22Rv1 (cell line): ENCODE measurements around the gene BEST4.
"Not testable (repeated sequence)": the region's sequence is repeated elsewhere in the genome, so short reads cannot be mapped to it uniquely, and the experiment has no call there.

Source experiments
- H3K27ac ChIP-seq: fragments of 450-650 bp; 2 replicates; pipeline ENCODE4 v1.5.1; 2017
- CTCF ChIP-seq: fragments of 450-650 bp; IDR thresholded peaks from 2 replicates; pipeline ENCODE4 v1.5.1; 2017; ENCODE audit warnings: mild to moderate bottlenecking
- ZFX ChIP-seq: fragments of 450-650 bp; IDR thresholded peaks from 2 replicates; pipeline ENCODE4 v1.6.1; 2017; ENCODE audit warnings: antibody characterized with exemption, borderline replicate concordance

Gene BEST4

DNA sequence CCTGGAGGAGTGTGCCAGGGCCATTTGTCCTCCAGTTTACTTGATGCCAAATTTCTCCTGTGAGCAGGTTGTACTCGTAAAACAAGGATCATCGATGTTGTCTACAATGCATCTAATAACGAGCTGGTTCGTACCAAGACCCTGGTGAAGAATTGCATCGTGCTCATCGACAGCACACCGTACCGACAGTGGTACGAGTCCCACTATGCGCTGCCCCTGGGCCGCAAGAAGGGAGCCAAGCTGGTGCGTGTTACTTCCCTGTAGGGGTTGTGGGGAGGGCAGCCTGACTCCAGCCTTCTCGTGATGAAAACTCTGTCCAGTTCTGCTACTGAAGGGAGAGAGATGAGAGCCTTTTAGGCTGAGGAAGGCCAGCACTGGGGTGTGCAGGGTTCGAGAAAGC, 10.4 kb downstream of the BEST4 start:
- no peak for TF ChIP-seq CTCF
- TF ChIP-seq ZFX = no peak
- peak overlapping the region; percentile 92 for H3K27ac ChIP-seq

DNA sequence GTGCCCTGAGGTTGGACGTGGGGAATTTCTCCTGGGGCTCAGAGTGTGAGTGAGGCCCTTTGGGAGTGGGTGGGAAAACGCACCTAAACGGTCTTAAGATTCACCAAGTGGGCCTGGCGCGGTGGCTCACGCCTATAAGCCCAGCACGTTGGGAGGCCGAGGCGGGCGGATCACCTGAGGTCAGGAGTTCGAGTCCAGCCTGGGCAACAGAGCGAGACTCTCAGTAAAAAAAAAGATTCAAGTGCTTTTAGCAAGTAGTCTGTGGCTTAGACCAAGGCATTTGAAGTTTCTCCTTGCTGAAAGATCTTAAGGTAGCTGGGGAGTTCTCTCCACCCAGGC, 11.3 kb downstream of the BEST4 start:
- peak overlapping the region; percentile 92 for H3K27ac ChIP-seq
- TF ChIP-seq ZFX = no peak
- TF ChIP-seq CTCF = no peak

- TF ChIP-seq ZFX (no peak), CTCF (no peak)
- H3K27ac ChIP-seq = peak overlapping the region; percentile 92
These were observed 11.8 kb downstream of the BEST4 start for GRCh38 chr1:44775930-44776729.

DNA sequence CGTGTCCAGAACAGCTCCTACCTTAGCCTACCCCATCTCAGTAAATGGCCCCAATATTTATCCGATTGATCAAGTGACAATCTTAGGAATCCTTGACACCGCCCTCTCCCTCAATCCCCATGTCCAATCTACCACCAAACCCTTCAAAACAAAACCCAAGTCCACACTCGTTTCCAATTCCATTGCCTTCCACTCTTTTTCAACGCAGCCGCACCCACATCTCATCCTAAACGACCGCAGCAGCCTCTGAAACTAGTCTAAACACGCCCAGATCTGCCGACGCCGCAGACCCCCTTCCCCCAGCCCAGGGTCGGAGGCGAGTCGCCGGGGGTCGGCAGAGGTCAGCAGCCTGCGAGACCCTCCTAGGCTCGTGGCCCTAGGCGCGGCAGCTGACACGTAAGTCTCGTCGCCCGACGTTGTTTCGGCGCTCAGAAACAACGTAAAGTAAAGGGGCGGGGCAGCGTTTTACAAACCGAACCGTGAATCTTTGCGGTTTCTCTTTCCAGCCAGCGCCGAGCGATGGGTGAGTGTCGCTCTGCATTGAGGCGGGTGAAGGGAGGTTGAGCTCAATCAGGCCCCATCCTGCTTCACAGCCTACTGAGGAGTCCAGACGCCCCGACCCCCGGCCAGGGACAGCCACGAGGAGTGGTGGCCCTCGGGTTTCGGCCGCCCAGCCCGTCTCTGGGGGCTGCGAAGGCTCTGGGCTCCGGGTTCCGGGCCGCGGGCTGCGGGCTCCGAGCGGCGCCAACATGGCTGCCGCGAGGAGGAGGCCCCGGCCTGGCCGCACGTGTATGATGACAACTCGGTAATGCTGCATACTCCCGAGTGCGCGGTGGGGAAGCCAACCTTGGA, 12.7 kb downstream of the BEST4 start, which contains the start of gene RPS8:
Gene RPS8 (plus strand): TSS at position 463 of the 852 bp plus-strand sequence. CDS start 57 bp downstream, at position 520.
- TF ChIP-seq ZFX = no peak
- no peak for TF ChIP-seq CTCF
- H3K27ac ChIP-seq = peak within 1 kb of the TSS; percentile 92

- not testable (repeated sequence) for H3K27ac ChIP-seq
These were observed 21.5 kb downstream of the BEST4 start for GRCh38 chr1:44766421-44766820.

GRCh38 chr1:44760876-44761275, 27.1 kb downstream of the BEST4 start:
- H3K27ac ChIP-seq = no peak overlapping the region
- TF ChIP-seq CTCF (no peak), ZFX (no peak)

GRCh38 chr1:44759077-44759476, 28.9 kb downstream of the BEST4 start:
- no peak overlapping the region for H3K27ac ChIP-seq
- TF ChIP-seq CTCF (no peak), ZFX (no peak)
